Activated naive CD4-positive, alpha-beta T cell (primary cell): ENCODE results near the gene TBC1D10A.
A peak's percentile ranks its signal among the peaks of the same experiment; 100 is the strongest.
"Not testable (repeated sequence)": the region's sequence is repeated elsewhere in the genome, so short reads cannot be mapped to it uniquely, and the experiment has no call there.

Experiments used
- DNase-seq, 4 experiments: peaks; one replicate each; lab custom pipeline; 2025; lab: John Stamatoyannopoulos, UW

The TBC1D10A gene

DNA sequence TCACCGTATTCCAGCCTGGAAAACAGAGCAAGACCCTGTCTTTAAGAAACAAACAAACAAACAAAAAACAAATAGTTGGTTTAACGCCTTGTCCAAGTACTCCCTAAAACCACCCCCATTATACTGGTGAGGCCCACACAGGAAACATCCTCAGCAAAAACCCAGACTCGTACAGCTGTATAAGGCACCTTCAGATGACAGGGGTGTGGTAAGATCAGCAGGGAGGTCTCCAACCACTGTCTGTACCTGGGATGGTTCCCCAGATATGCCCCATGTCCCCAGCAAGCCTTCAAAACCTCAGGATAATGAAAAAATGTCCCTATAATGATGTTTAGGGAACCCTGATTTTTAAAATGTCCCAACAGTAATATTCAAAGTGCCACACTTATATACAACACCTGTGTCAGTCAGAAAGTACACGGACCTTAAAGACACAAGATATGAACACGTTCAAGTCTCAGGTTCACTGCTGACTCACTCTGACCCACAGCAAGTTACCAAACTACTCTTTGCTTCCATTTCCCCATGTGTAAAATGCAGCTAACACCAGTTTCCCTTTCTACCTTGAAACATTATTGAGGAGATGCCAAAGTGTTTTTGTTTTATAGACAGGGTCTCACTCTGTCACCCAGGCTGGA lies 20.6 kb upstream of the TBC1D10A start:
- no peak for DNase-seq

DNA sequence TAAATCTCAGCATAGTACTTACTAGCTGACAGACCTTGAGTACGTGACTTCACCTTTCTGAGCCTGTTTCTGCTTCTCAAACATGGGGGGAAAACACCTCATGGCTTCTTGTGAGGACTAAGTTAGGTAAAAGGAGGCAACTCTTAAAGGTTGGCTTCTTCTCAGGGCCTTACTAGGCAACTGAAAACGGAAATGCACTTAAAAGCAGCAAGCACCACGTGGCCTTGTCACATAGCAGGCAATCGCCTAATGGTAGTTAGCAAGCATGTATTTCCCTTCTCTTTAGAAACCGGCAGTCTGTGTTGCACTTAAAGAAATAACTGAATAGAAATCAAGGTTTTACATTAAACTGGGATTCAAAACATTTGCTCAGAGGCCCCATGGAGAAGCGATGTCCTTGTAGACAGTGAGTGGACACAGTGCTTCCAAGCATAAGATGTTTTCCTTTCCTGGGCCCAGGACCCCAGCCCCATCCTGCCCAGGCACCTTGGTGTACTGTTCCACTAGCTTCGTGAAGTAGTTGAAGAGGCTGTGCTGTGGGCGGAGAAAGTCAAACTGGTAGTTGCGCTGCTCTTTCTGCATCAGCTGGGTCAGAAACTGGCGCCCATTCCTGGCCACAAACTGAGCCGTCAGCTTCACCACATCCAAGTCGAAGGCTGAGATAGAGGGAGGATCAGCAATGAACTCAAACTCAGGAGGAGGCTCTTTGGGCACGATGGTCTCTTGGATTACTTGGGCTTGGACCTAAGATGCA lies 17.9 kb upstream of the TBC1D10A start:
- DNase-seq = no peak

DNA sequence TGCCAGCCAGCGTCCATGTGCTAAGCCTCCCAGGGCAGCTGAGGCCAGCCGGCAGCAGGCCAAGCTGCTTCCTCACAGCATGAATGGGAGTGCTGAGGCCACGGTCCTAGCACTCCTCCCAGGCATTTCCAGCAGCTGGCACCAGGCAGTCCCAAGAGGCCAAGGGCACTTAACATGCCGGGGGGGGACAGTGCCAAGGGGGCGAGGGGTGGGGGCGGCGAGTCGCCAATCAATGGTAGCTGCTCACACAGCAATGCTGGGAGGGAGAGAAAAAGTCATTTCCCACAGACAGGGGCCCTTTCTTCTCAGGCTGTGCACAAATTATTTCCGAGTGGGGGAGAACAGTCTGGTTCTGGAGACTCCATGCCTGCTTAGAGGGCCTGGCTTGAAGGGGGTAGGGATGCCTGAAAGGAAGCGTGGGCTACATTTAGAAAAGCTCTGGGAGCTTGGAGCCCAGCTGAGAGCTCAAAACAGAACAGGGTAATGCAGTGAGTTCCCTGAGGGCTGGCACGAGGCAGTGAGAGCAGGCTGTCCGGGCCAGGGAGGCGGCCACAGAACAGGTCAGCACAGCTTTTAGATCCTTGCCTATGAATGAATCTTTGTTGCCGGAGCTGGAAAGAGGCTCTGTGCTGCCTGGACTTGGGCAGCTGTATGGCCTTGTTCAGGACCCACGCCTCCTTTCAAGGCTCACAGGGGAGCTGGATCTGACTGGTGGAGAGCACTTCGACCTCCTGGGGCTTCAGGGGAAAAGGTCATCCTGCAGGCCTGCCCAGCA lies 14.4 kb upstream of the TBC1D10A start:
- no peak for DNase-seq

DNA sequence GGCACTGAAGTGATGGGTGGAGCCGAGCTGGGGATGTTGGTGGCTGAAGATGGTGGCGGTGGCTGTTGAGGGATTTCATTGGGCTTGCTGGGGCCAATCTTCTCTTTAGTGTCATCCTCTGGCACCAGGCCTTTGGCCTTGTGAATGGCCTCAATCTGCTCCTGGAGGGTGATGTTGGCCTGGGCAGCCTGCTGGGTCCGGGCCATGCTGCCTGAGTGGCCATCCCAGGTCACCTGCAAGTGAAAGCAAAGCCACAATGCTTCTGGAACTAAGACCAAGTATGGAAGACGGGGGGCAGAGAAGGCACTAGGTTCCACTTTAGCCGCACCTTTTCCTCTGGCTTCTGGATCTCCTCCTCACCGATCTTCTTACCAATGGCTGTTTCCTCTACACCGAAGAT lies 12.1 kb upstream of the TBC1D10A start:
- no peak for DNase-seq

DNA sequence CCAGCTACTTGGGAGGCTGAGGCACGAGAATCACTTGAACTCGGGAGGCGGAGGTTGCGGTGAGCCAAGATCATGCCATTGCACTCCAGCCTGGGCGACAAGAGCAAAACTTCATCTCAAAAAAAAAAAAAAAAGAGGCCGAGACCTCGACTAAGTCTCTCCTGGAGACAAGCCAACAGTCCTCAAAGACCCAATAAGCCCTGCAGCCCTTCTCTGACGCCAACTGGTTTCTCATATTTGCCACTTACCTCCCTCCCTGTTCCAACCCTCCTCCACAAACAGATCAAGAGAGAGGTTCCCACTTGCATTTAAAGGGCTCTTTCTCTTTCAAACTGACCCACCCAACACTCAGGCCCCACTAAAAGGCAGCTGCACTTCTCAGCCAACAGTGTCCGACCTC lies 11.6 kb upstream of the TBC1D10A start:
- not testable (repeated sequence) for DNase-seq

DNA sequence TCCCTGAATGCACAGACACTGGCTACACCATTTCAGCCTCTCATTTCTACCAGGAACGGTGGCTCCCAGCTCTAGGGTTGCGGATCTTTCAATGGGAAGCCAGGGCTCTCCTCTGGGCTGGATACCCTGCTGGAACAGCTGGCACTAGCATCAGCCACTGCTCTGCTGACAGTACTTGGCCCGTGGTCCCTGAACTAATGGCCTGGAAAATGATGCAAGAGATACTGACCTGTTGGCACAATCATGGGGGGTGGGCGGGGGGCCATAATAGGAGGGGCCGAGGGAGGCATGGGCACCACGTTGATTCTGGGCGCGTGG lies 10.7 kb upstream of the TBC1D10A start:
- no peak for DNase-seq

DNA sequence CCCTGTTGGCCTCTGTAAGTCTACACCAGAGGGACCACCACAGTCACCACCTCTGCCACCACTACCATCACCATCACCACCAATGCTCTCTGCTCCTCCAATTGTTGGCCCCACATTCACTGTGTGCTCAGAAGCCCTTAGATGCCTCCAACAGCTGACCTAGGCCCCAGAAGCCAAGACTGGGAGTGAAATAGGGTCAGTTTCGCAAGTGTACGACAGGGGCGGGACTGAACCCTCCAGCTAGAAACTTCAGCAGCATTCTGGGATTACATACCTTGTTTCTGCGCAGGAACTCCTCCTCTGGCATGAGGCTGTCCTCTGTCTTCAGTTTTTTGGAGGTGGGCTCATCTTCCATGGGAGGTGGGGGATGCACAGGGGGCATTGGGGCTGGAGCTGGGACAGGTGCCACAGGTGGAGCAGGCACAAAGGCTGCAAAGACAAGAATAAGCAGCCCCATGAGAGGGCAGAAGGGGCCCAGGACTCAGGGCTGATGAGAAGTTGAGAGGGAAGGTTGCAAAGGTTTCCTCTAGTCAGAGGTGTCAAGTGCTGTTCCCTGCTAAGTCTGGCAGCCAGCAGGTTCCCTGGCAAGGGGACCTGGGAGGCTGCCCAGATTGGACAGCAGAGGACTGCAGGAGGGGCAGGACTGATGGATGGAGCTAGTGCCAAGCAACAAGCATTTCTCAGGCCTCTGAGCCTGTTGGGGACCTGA lies 10.2 kb upstream of the TBC1D10A start:
- DNase-seq = no peak

DNA sequence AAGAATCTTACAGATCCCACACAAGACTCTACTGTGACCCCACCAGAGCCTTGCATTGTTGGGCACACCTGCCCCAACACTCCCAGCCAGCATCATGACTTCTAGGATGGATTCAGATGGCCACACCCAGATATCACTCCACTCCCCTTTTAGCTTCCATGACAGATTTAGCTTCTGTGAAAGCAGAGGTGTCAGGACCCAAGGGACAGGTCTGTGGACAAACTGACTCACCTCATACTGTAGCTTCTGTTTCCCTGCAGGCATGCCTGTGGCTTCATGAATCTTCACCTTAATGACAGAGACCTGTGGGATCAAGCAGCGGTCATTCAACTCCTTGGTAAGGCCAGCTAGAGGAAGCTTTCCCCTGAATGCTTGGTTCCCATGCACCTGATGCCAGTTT lies 8.5 kb upstream of the TBC1D10A start:
- no peak for DNase-seq

DNA sequence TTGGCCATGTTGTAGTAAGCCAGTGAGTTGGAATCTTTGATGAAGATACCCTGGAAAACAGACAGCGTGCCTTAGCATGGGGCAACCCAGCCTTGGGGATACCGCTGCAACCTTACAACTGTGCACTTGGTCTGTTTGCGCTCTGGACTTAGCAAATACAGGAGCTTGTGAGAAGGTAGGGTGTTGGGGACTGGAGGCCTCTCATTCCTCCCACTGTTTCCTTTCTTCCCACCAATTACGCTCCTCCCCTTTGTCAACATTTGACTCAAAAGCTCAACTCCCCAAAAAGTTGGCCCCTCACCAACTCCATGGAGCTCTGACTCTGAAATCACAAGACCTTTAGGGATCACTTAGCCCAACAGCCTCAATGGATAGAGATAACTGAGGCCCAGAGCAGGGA lies 7.9 kb upstream of the TBC1D10A start:
- no peak for DNase-seq

DNA sequence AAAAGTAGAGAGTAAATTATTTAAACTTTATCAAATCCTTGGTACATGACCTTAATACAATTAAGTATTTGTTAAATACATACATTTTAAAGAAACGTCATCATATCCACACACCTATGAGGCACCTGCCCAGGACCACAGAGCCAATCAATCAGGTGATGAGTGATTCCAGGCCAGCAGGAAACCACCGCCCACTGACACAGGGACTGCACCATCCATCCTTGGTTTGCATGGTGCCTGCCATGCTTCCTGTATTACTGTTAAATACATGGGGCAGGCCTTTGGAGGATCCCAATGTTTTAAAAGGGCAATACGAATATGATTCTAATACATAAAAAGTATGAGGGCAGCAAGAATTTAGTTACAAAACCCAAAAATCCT lies 7.0 kb upstream of the TBC1D10A start:
- DNase-seq = no peak

DNA sequence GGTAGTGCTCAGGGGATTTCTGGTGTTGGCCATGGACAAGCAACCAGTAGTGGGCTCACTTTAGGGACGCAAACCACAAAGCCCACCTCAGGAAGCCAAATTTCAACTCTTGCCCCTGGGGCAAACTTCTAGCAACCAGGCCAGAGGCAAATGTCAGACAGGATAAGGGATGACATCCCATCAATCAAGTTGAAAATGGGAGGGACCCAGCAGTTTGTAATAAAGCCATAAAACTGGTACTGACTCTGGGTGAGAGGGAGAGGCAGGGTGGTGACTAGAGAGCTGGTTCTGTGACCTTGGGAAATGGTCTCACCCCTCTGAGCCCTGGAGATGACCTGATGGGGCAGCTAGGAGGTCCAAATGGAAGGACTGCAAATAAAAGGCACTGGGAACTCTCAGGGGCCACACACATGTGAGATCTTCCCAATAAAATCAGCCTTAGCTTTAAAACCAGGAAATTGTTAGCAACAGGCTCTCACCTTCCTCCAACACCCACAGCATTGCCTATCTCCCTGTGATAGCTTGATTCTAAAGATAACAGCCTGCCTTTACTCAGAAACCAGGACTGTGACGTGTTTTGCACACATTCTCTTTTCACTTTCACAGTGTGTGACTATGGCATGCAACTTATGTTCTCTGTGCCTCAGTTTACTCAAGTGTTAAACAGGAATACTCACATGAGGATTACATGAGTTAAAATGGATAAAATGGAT lies 6.4 kb upstream of the TBC1D10A start:
- DNase-seq = no peak

DNA sequence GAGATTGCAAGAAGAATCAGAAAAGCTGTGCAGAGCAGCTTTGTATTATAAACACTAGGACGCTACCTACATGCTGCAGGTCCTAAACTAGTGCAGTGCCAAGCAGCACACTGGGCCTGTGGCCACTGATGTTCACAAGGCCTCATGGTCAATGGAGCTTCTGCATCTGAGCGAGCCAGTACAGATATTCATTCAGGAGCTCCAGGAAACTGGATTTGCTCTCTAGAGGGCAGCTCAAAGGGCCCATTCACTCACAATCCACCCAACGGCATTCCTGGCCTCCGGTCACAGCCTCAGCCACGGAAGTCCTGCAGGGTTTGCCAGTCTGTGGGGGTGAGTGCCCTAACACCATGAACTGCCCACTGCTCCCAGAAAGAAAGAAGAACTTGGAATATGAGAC lies 5.8 kb upstream of the TBC1D10A start:
- DNase-seq = no peak

DNA sequence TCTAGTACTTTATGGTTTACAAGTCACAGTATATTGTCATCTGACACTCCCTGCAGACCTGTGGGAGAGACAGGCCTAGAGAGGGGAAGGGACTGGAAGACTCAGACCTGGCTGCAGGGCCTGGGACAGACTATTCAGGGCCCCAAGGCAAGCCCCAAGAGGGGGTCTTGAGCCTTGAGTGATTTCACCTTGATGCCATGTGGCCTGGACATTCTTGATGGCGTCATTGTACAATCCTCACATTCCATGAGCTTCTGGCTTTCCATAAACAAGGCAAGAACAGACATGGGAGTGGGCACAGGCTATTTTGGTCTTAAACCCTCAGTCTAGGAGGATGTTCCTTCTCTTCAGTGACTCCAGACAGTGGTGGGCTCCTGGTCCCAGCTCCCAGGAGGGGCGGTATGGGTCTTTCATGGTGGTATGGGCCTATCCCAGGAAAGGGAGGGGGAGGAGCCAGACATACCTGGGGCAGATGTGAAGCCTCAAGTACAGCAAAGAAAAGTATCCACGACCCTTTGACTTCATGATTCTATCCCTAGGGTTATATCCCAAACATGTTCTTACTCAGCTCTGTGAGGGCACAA lies 1.8 kb upstream of the TBC1D10A start:
- no peak for DNase-seq

DNA sequence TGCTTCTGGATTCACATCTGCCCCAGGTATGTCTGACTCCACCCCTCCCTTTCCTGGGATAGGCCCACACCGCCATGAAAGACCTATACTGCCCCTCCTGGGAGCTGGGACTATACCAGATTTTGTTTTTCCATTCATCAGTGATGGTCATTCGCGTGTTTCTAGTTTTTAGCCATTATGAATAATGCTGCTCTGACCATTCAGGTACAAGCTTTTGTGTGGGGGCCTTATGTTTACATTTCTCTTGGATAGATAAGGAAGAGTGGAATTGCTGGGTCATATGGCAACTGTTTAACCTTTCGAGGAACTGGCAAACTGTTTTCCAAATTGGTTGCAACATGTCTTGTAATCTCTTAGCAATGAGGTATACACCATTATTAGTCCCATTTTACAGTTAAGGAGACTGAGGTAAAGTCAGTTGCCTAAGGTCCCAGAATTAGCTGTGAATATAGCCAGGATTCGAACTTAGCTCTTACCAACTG lies 1.2 kb upstream of the TBC1D10A start:
- no peak for DNase-seq

DNA sequence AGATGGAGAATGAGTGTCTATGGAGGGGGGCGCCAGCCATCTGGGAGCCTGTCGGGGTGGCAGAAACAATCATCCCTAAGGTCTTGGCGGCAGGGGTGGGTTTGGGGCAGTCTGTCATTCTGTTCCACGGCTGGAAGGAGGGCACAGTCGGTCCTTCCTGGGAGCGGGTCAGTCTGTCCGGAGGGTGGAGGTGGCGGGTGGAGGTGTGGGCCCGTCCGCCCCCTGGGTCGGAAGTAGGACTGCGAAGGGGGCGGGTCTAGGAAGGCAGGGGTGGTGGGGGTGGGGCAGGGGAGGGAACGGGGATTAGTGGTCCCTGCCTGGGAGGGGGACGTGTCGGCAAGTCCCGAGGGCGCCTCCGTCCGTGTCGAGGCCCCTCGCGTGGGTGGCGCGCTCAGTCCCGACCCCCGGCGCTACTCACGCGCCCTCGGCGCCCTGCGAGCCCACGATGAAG lies 461 bp downstream of the TBC1D10A start:
- DNase-seq = peak in 1 of 4 experiments; percentile 38

DNA sequence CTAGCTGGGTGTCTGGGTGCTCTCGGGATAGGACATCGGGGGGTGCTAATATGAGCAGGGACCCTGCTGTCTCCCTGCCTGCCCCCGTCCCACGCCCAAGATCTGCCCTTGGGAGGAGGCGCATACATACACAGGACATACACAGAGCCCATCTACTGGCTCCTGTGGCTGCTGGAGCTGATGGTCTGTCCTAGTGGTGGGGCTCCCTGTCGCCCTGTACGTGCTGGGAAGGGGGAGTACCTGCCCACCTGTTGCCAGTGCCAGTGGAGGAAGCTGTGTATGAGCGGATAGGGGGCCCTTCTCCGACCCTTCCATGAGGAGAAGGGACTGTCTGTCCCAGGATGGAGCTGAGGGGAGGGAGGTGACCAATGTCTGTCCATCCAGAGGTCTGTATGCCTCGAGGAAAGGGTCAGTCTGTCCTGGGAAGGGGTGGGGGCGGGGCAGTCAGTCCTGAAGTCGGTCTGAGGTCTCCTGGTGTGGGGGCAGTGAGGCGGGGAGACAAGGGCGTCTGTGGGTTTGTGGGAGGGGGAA lies 952 bp downstream of the TBC1D10A start:
- no peak for DNase-seq

DNA sequence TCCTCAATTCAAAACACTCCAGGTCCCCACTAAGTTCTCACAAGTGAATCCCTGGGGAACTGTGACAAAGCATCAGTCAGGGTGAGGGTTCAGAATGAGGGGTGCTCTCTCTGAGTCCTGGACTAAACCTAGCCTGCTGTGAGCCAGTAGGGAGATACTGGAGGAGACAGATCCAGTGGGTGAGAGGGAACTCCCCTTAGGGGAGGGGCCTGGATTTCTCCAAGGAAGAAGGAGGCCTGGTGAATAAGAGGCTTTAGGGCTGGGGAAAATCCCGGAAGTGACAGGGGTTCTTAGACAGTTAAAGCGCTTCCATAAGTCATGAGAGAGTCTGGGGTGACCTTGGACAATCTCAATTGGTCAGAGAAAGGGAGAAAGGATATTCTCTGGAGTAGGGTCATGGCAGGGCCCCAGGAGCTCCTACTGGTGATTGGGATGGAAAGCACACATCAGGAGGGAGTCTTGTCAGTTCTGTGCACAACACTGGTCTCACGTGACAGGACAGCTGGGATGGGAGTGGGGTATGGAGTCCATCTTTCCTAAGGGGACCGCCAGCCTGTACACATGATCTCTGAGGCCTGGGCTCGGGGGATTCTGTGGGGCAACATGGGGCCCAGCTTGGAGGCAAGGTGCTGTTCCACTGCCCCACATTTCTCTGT lies 1.5 kb downstream of the TBC1D10A start:
- DNase-seq = no peak

DNA sequence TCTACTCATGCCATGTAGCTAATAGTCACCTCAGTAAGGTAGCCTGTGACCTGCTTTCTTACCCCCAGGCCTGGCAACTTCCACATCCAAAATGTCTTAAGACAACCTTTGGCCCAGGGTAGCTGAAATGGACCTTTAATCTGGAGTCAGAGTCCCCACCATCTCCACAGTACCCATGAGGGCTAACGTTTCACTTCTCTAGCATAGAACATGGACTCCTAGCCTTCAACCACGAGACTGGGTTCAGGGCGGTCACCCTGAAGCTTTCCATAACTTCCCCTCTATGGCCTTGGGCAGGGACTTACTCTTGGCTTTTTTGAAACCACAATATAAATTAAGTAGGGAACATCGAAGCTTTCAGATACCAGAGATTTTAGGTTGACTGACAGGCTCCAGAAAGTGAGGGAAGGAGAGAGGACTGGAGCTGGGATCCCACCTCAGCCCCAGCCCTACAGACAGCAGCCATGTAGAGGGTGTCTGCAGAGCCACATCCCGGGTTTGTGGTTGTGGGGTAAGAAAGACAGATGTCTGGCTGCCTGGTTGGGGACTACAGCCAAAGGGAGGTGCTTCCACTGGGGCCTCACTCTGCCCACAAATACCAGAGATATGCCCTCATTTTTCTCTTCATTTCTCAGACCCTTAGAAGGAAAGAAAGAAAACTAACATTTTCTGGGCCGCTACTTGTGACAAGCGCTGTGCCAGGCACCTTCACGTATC lies 2.6 kb downstream of the TBC1D10A start:
- DNase-seq = peak in 2 of 4 experiments; percentile 9 to 23

DNA sequence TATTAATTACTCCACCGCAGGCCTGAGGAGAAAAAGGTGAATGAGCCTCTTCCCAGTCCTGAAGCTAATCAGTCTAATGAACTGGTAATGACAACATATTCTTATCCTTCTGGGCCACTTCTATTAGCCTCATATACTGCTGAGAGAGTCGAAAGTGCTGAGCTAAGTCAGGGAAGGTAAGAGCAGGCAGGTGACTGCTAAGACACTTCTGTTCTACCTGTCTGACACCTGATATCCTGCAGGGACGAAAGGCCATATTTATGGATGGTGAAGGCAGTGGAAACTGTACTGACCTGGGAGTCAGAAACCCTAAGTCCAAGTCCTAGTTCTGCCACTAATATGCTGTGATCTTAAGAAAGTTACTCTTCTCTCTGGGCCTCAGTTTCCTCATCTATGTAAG lies 3.5 kb downstream of the TBC1D10A start:
- DNase-seq = no peak

DNA sequence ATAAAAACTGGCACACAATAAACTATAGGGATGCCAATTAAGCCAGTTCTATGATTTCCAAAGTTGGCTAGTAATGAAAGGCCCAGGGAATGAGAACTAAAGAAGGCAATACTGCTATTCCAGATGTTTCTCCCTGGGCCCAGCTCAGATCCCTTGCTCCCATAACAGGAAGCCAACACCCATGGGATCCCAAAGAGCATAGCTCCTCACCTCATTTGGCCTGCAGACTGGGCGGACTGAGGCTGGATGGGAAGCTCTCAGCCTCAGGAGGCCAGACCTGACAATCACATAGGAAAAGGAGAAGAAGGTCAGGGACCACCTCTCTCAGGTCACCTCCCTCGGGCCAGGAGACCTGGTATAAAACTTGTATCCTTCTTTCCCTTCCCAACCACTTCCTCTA lies 5.3 kb downstream of the TBC1D10A start:
- DNase-seq = no peak
